Tibial artery (tissue), 4 donors: ENCODE measurements around the gene SQSTM1.

Experiments used
- DNase-seq, 2 donors: peaks; one replicate each; pipeline ENCODE4 v3.0.0-alpha.2; 2019
- H3K27ac ChIP-seq, 2 donors: fragments of 200-600 bp; sonication (generic) in 1 of 2; 1 replicate in 1 of 2; 2 replicates in 1 of 2; pipeline ENCODE4 v1.5.1; 2018 to 2019; ENCODE audit warnings: mild to moderate bottlenecking in 1 of 2
- H3K27me3 ChIP-seq, 2 donors: fragments of 200-600 bp; sonication (generic) in 1 of 2; one replicate each; pipeline versions ENCODE4 v1.5.1 to v1.6.0; 2016 to 2019
- H3K36me3 ChIP-seq, 3 donors: fragments of 200-600 bp; sonication (generic) in 2 of 3; one replicate each; pipeline ENCODE4 v1.5.1; 2016 to 2019; ENCODE audit warnings: mild to moderate bottlenecking in 2 of 3
- H3K4me1 ChIP-seq, 4 donors: fragments of 200-600 bp; sonication (generic) in 2 of 4; 1 replicate in 3 of 4; 2 replicates in 1 of 4; pipeline ENCODE4 v1.5.1; 2016 to 2019
- H3K4me3 ChIP-seq, 2 donors: fragments of 200-600 bp; sonication (generic) in 1 of 2; 1 replicate in 1 of 2; 2 replicates in 1 of 2; pipeline ENCODE4 v1.5.1; 2018 to 2019; ENCODE audit warnings: mild to moderate bottlenecking in 2 of 2
- H3K9me3 ChIP-seq, 3 donors: fragments of 200-600 bp; sonication (generic) in 1 of 3; one replicate each; pipeline ENCODE4 v1.5.1; 2016 to 2019
- CTCF ChIP-seq, 2 experiments: fragments of 200-600 bp in 1 of 2; fragments of 450-650 bp in 1 of 2; IDR thresholded peaks; one replicate each; pipeline ENCODE4 v1.5.1; 2017 to 2019; ENCODE audit warnings: antibody characterized with exemption in 2 of 2, mild to moderate bottlenecking in 1 of 2, moderate library complexity in 1 of 2
- intact Hi-C: fragments of 100-400 bp; cut with DNase I; formaldehyde crosslinking; loops from one replicate; pipeline ENCODE4 v1.15.0; 2023; ENCODE audit warnings: low total_unique reads

The SQSTM1 gene

DNA sequence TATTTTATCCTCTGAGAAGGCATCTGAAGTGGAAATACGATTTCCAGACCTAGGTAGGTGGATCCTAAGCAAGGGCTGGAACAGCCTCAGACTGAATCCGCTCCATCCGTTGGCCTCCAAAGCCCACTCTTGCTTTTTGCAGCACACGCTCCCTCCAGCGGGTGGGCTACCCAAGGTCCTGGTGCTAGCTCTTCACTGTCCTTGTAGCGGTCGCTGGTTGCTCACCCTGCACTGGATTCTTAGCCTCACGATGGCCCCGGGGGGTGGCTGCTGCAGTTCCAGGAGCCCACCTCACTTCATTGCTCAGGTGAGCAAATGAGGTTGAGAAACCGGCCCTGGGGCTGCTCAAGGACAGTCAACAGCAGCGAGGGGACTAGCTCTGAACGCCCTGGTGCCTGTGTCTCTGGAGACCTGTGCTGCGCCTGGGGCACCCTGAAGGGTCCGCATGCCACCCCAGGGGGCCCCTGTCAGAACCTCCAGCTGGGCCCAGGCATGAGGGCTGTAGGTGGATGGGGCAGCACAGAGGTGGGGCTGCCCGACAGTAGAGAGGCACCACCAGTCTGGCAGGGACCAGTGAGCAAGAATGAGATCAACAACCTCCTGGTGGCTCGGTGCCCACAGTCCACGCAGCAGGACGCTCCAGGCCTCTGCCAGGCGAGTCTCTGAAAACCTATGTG, 18.4 kb upstream of the SQSTM1 start:
- H3K9me3 ChIP-seq = no peaks in the 10 kb centered on the region
- H3K4me3 ChIP-seq = no peak overlapping the region
- H3K27ac ChIP-seq = no peak overlapping the region
- DNase-seq = no peak
- peaks cover 0 to 48% (median 37%) of the 10 kb centered on the region in 4 donors for H3K4me1 ChIP-seq
- H3K36me3 ChIP-seq = peaks cover 35 to 43% (median 41%) of the 10 kb centered on the region in 3 donors
- intact Hi-C loops = loop anchor here (5.0 kb wide), 1 partner anchor 55 kb away; the partner anchor contains the start of gene MRNIP
- TF ChIP-seq CTCF (IDR thresholded peaks at IDR 0.05) = no peak
- H3K27me3 ChIP-seq = no peaks in the 10 kb centered on the region

- no peaks in the 10 kb centered on the region for H3K9me3 ChIP-seq
- no peak overlapping the region for H3K4me3 ChIP-seq
- no peak for DNase-seq
- no peaks in the 10 kb centered on the region for H3K27me3 ChIP-seq
- no peak overlapping the region for H3K27ac ChIP-seq
- H3K36me3 ChIP-seq = peaks cover 30 to 36% (median 34%) of the 10 kb centered on the region in 3 donors
- intact Hi-C loops = loop anchor here (5.0 kb wide), 1 partner anchor 54 kb away; the partner anchor contains the start of gene MRNIP
- no peak for TF ChIP-seq CTCF (IDR thresholded peaks at IDR 0.05)
- peaks cover 0 to 53% (median 44%) of the 10 kb centered on the region in 4 donors for H3K4me1 ChIP-seq
Observed at GRCh38 chr5:179802950-179803562, 17.6 kb upstream of the SQSTM1 start.

- H3K4me1 ChIP-seq = peaks cover 0 to 53% (median 45%) of the 10 kb centered on the region in 4 donors
- intact Hi-C loops = loop anchor here (5.0 kb wide), 1 partner anchor 53 kb away; the partner anchor contains the start of gene MRNIP
- H3K27ac ChIP-seq = no peak overlapping the region
Observed at GRCh38 chr5:179803651-179804554, 16.8 kb upstream of the SQSTM1 start.

DNA sequence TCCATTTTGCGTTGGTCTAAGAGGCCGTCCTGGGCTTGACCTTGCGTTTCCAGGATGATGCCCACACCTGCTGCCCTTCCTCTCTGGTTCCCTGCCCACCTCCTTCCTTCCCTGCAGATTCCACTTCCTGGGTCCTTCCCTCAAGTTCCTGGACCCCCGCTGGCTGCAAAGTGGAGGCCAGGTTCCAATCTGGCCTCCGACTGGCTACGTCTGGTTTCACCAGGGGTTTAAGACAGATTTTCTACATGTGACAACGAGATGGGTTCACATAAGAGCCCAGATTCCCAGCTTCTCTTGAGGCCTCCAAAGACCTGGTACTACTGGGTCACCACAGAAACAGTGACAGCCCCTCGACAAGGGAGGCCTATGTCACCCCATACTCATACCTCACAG, 16.2 kb upstream of the SQSTM1 start:
- intact Hi-C loops = loop anchor here (5.0 kb wide), 1 partner anchor 53 kb away; the partner anchor contains the start of gene MRNIP
- no peaks in the 10 kb centered on the region for H3K27me3 ChIP-seq
- H3K36me3 ChIP-seq = peaks cover 15 to 21% (median 19%) of the 10 kb centered on the region in 3 donors
- H3K9me3 ChIP-seq = no peaks in the 10 kb centered on the region
- TF ChIP-seq CTCF (IDR thresholded peaks at IDR 0.05) = no peak
- no peak for DNase-seq
- H3K27ac ChIP-seq = peak overlapping the region; percentile 94 to 96
- H3K4me1 ChIP-seq = peaks cover 0 to 53% (median 45%) of the 10 kb centered on the region in 4 donors
- peak overlapping the region; percentile 86 to 99 for H3K4me3 ChIP-seq

More at GRCh38 chr5:179803651-179804554, 16.8 kb upstream of the SQSTM1 start:
- Histone ChIP-seq H3K4me3 (no peak overlapping the region), H3K9me3 (no peaks in the 10 kb centered on the region), H3K36me3 (peaks cover 22 to 28% (median 25%) of the 10 kb centered on the region in 3 donors), H3K27me3 (no peaks in the 10 kb centered on the region)
- DNase-seq = no peak
- no peak for TF ChIP-seq CTCF (IDR thresholded peaks at IDR 0.05)

- TF ChIP-seq CTCF (IDR thresholded peaks at IDR 0.05) = no peak
- Histone ChIP-seq H3K4me3 (peak overlapping the region; percentile 86 to 99), H3K4me1 (peaks cover 0 to 53% (median 45%) of the 10 kb centered on the region in 4 donors), H3K27ac (peak overlapping the region; percentile 94 to 96), H3K9me3 (no peaks in the 10 kb centered on the region), H3K27me3 (no peaks in the 10 kb centered on the region), H3K36me3 (peaks cover 10 to 16% (median 13%) of the 10 kb centered on the region in 3 donors)
- intact Hi-C loops = loop anchor here (5.0 kb wide), 1 partner anchor 102 kb away; the partner anchor contains the start of gene TBC1D9B
- DNase-seq = peak in 1 of 2 donors; percentile 67
Observed at GRCh38 chr5:179805070-179805528, 15.6 kb upstream of the SQSTM1 start.
